Omental fat pad (tissue), 4 donors: Measurements from ENCODE around the gene CSAD. TPM values are rescaled to one million over a fixed set of nuclear protein-coding genes. Genes with fewer than 3 reads are reported as not detected.
"Not testable (repeated sequence)": the region's sequence is repeated elsewhere in the genome, so short reads cannot be mapped to it uniquely, and the experiment has no call there.

Experiments used
- ATAC-seq: fragments of 150-250 bp; one replicate; pipeline ENCODE4 v1.9.1; 2016; ENCODE audit warnings: mild to moderate bottlenecking, moderate library complexity; ENCODE audit not compliant: low FRiP score
- DNase-seq: peaks from one replicate; pipeline ENCODE4 v3.0.0-alpha.2; 2019; ENCODE audit warnings: low spot score
- CTCF ChIP-seq, 3 donors: fragments of 450-650 bp; IDR thresholded peaks; one replicate each; pipeline ENCODE4 v1.5.1; 2016 to 2017; ENCODE audit warnings: antibody characterized with exemption in 3 of 3, mild to moderate bottlenecking in 3 of 3, moderate library complexity in 2 of 3
- total RNA-seq, 4 donors: library from RNA; depleted of rRNA; stranded (reverse); fragments of >200 nt; gene quantifications; one replicate each; pipeline ENCODE4 v1.1.0, GENCODE V29; 2016

CSAD gene
- total RNA-seq, 4 donors from 2014 or later = 71.1 to 118 (median 81.7) TPM

GRCh38 chr12:53186745-53187144 is 6.0 kb upstream of the CSAD start:
- ATAC-seq (no peak), DNase-seq (no peak)
- TF ChIP-seq CTCF (IDR thresholded peaks at IDR 0.05) = no peak

GRCh38 chr12:53185582-53186153 is 4.9 kb upstream of the CSAD start:
- DNase-seq (no peak), ATAC-seq (no peak)
- TF ChIP-seq CTCF (IDR thresholded peaks at IDR 0.05) = no peak

- no peak for TF ChIP-seq CTCF (IDR thresholded peaks at IDR 0.05)
- ATAC-seq = no peak
- no peak for DNase-seq
Measured at GRCh38 chr12:53184828-53185227, 4.1 kb upstream of the CSAD start.

GRCh38 chr12:53182903-53183302 is 2.2 kb upstream of the CSAD start:
- no peak for TF ChIP-seq CTCF (IDR thresholded peaks at IDR 0.05)
- ATAC-seq = no peak

GRCh38 chr12:53181935-53182334 is 1.2 kb upstream of the CSAD start:
- TF ChIP-seq CTCF (IDR thresholded peaks at IDR 0.05) = no peak
- ATAC-seq (no peak), DNase-seq (no peak)

More at GRCh38 chr12:53182903-53183302, 2.2 kb upstream of the CSAD start:
- no peak for DNase-seq

GRCh38 chr12:53180931-53181645 is 363 bp upstream of the CSAD start:
- no peak for TF ChIP-seq CTCF (IDR thresholded peaks at IDR 0.05)
- DNase-seq = no peak
- peak; percentile 67 for ATAC-seq

GRCh38 chr12:53179687-53180219 is 972 bp downstream of the CSAD start:
- ATAC-seq = peak; percentile 13
- no peak for TF ChIP-seq CTCF (IDR thresholded peaks at IDR 0.05)
- no peak for DNase-seq

GRCh38 chr12:53178803-53179202 is 1.9 kb downstream of the CSAD start:
- not testable (repeated sequence) for DNase-seq, ATAC-seq

- not testable (repeated sequence) for ATAC-seq, DNase-seq
Measured at GRCh38 chr12:53177447-53177846, 3.3 kb downstream of the CSAD start.
